ENCODE data around the gene VAC14. TPM values are rescaled to one million over a fixed set of nuclear protein-coding genes. Genes with fewer than 3 reads are reported as not detected.

Gene VAC14
- total RNA-seq, 1 experiment from 2014 or later, result 35.3 TPM

- ATAC-seq (no peak), DNase-seq (ENCODE audit: low read depth, low spot score) (no peak)
- no peaks in the 10 kb centered on the region for H3K9me2 ChIP-seq (ENCODE audit: insufficient read depth)
- intact Hi-C loops (cut with micrococcal nuclease), result no loop called here
- H3K79me2 ChIP-seq (ENCODE audit: insufficient read depth, low read length), result no peaks in the 10 kb centered on the region
- no peak overlapping the region for H3K27ac ChIP-seq (ENCODE audit: low read depth, low read length)
- ChIA-PET POLR2A (no interaction called here), RAD21 (ENCODE audit: low non-redundant PET in 1 of 2, low total read pairs in 2 of 2, uncharacterized antibody in 2 of 2, unreplicated experiment in 2 of 2) (no interaction called here), CTCF (no interaction called here)
- H3K27me3 ChIP-seq (ENCODE audit: insufficient read depth, low read length), result no peaks in the 10 kb centered on the region
- no peak overlapping the region for H2AFZ ChIP-seq (ENCODE audit: low read depth, low read length, poor library complexity, severe bottlenecking)
- no peak overlapping the region for H3K9ac ChIP-seq (ENCODE audit: low read length)
- H3K4me1 ChIP-seq (ENCODE audit: control insufficient read depth in 1 of 2, insufficient read depth in 2 of 2, low read length in 2 of 2), result peaks cover 13 to 30% of the 10 kb centered on the region in 2 experiments
- BruUV-seq (replicated peaks), result no TSS peak
- H3K36me3 ChIP-seq (ENCODE audit: control insufficient read depth in 1 of 2, insufficient read depth in 2 of 2, low read length in 2 of 2), result no peaks in the 10 kb centered on the region; a peak in 1 of 4 replicates
- H3K4me3 ChIP-seq (replicated peaks in 1 of 2; ENCODE audit: low read depth in 1 of 2, low read length in 2 of 2), result no peak overlapping the region
- no peaks in the 10 kb centered on the region for H4K20me1 ChIP-seq (ENCODE audit: insufficient read depth)
- H3K4me2 ChIP-seq (ENCODE audit: low read length), result no peak overlapping the region
- no peaks in the 10 kb centered on the region for H3K9me3 ChIP-seq (ENCODE audit: control insufficient read depth in 1 of 2, insufficient read depth in 1 of 2, low read depth in 1 of 2, low read length in 2 of 2)
- TF ChIP-seq REST (IDR thresholded peaks at IDR 0.05; ENCODE audit: low read depth), result no peak
Observed at GRCh38 chr16:70765491-70765890, 35.5 kb downstream of the VAC14 start.

GRCh38 chr16:70764632-70765031 lies 36.3 kb downstream of the VAC14 start:
- RAD21 ChIA-PET (ENCODE audit: low non-redundant PET in 1 of 2, low total read pairs in 2 of 2, uncharacterized antibody in 2 of 2, unreplicated experiment in 2 of 2), result no interaction called here
- no TSS peak for BruUV-seq (replicated peaks)

More at GRCh38 chr16:70764632-70765031, 36.3 kb downstream of the VAC14 start:
- intact Hi-C loops (cut with micrococcal nuclease), result no loop called here
- H3K9ac ChIP-seq (ENCODE audit: low read length), result no peak overlapping the region
- H3K9me3 ChIP-seq (ENCODE audit: control insufficient read depth in 1 of 2, insufficient read depth in 1 of 2, low read depth in 1 of 2, low read length in 2 of 2), result no peaks in the 10 kb centered on the region
- no peak overlapping the region for H3K4me3 ChIP-seq (replicated peaks in 1 of 2; ENCODE audit: low read depth in 1 of 2, low read length in 2 of 2)
- no peak overlapping the region for H3K4me2 ChIP-seq (ENCODE audit: low read length)
- H3K79me2 ChIP-seq (ENCODE audit: insufficient read depth, low read length), result no peaks in the 10 kb centered on the region
- CTCF ChIA-PET, result no interaction called here
- no peak overlapping the region for H3K27ac ChIP-seq (ENCODE audit: low read depth, low read length)
- no peak for TF ChIP-seq POLR2AphosphoS5 (IDR thresholded peaks at IDR 0.05; ENCODE audit: low read depth, low read length)
- H3K4me1 ChIP-seq (ENCODE audit: control insufficient read depth in 1 of 2, insufficient read depth in 2 of 2, low read length in 2 of 2), result peaks cover 18 to 38% of the 10 kb centered on the region in 2 experiments
- no peaks in the 10 kb centered on the region for H4K20me1 ChIP-seq (ENCODE audit: insufficient read depth)
- no peak for DNase-seq (ENCODE audit: low read depth, low spot score)
- H3K9me2 ChIP-seq (ENCODE audit: insufficient read depth), result no peaks in the 10 kb centered on the region
- H3K36me3 ChIP-seq (ENCODE audit: control insufficient read depth in 1 of 2, insufficient read depth in 2 of 2, low read length in 2 of 2), result no peaks in the 10 kb centered on the region; a peak in 1 of 4 replicates
- H2AFZ ChIP-seq (ENCODE audit: low read depth, low read length, poor library complexity, severe bottlenecking), result no peak overlapping the region
- H3K27me3 ChIP-seq (ENCODE audit: insufficient read depth, low read length), result no peaks in the 10 kb centered on the region
- POLR2A ChIA-PET, result no interaction called here
- no peak for ATAC-seq
